Neural crest cell (in vitro differentiated cells): ENCODE data around the gene LYL1. TPM values are rescaled to one million over a fixed set of nuclear protein-coding genes. Genes with fewer than 3 reads are reported as not detected.
A peak's percentile ranks its signal among the peaks of the same experiment; 100 is the strongest.

Source experiments
- DNase-seq: peaks from one replicate; pipeline ENCODE4 v3.0.0; 2021; ENCODE audit warnings: low read depth, mixed read lengths, low spot score
- H3K27ac Mint-ChIP-seq: one replicate; pipeline ENCODE4 v1.8.0; 2021; ENCODE audit warnings: mild to moderate bottlenecking, mixed read lengths; ENCODE audit not compliant: unreplicated experiment
- H3K27me3 Mint-ChIP-seq: 2 replicates; pipeline ENCODE4 v1.8.0; 2021; ENCODE audit warnings: low read depth, mild to moderate bottlenecking, mixed read lengths
- H3K36me3 Mint-ChIP-seq: 2 replicates; pipeline ENCODE4 v1.8.0; 2021; ENCODE audit warnings: low read depth, mild to moderate bottlenecking, mixed read lengths
- H3K4me1 Mint-ChIP-seq: 2 replicates; pipeline ENCODE4 v1.8.0; 2021; ENCODE audit warnings: mixed read lengths
- H3K4me3 Mint-ChIP-seq: one replicate; pipeline ENCODE4 v1.8.0; 2021; ENCODE audit warnings: mild to moderate bottlenecking, mixed read lengths
- H3K9me3 Mint-ChIP-seq: 2 replicates; pipeline ENCODE4 v1.8.0; 2021; ENCODE audit warnings: mixed read lengths
- CTCF ChIP-seq: fragments of 200-600 bp; sonication (generic); conservative IDR thresholded peaks from 2 replicates; pipeline ENCODE4 v1.5.0; 2021; ENCODE audit warnings: antibody characterized with exemption, mild to moderate bottlenecking
- total RNA-seq: library from RNA; stranded (reverse); gene quantifications from 2 replicates; pipeline ENCODE4 v1.2.1, GENCODE V29; 2021

LYL1 gene
- total RNA-seq, 1 donor from 2014 or later: 0.30 TPM

GRCh38 chr19:13090511-13091231, 12.0 kb downstream of the LYL1 start:
- Mint-ChIP-seq H3K27me3 (peaks cover 89% of the 10 kb centered on the region), H3K27ac (no peak overlapping the region)

GRCh38 chr19:13089857-13090507, 12.7 kb downstream of the LYL1 start:
- H3K36me3 Mint-ChIP-seq: no peaks in the 10 kb centered on the region
- H3K27me3 Mint-ChIP-seq: peaks cover 91% of the 10 kb centered on the region
- no peaks in the 10 kb centered on the region for H3K9me3 Mint-ChIP-seq
- no peak for DNase-seq
- no peak overlapping the region for H3K4me3 Mint-ChIP-seq
- peaks cover 12% of the 10 kb centered on the region for H3K4me1 Mint-ChIP-seq
- no peak for TF ChIP-seq CTCF
- no peak overlapping the region for H3K27ac Mint-ChIP-seq

More at GRCh38 chr19:13090511-13091231, 12.0 kb downstream of the LYL1 start:
- no peak for DNase-seq
- no peak for TF ChIP-seq CTCF
- no peaks in the 10 kb centered on the region for H3K9me3 Mint-ChIP-seq
- peaks cover 13% of the 10 kb centered on the region for H3K4me1 Mint-ChIP-seq
- no peak overlapping the region for H3K4me3 Mint-ChIP-seq
- H3K36me3 Mint-ChIP-seq: no peaks in the 10 kb centered on the region

- H3K27me3 Mint-ChIP-seq: peaks cover 90% of the 10 kb centered on the region
- H3K27ac Mint-ChIP-seq: no peak overlapping the region
- DNase-seq: no peak
- no peaks in the 10 kb centered on the region for H3K9me3 Mint-ChIP-seq
- TF ChIP-seq CTCF: peak; percentile 48
- peaks cover 8% of the 10 kb centered on the region for H3K4me1 Mint-ChIP-seq
- no peaks in the 10 kb centered on the region for H3K36me3 Mint-ChIP-seq
- H3K4me3 Mint-ChIP-seq: no peak overlapping the region
Measured at GRCh38 chr19:13089139-13089856, 13.4 kb downstream of the LYL1 start.

GRCh38 chr19:13087795-13088537, 14.7 kb downstream of the LYL1 start:
- no peak overlapping the region for H3K27ac Mint-ChIP-seq
- H3K27me3 Mint-ChIP-seq: peaks cover 90% of the 10 kb centered on the region
- H3K4me1 Mint-ChIP-seq: peaks cover 10% of the 10 kb centered on the region
- no peak for TF ChIP-seq CTCF
- no peaks in the 10 kb centered on the region for H3K36me3 Mint-ChIP-seq
- no peak overlapping the region for H3K4me3 Mint-ChIP-seq
- DNase-seq: no peak
- no peaks in the 10 kb centered on the region for H3K9me3 Mint-ChIP-seq

GRCh38 chr19:13087295-13087694, 15.4 kb downstream of the LYL1 start:
- Mint-ChIP-seq H3K27ac (no peak overlapping the region), H3K27me3 (peaks cover 92% of the 10 kb centered on the region), H3K4me3 (no peak overlapping the region), H3K9me3 (no peaks in the 10 kb centered on the region), H3K36me3 (no peaks in the 10 kb centered on the region), H3K4me1 (peaks cover 12% of the 10 kb centered on the region)
- DNase-seq: no peak
- TF ChIP-seq CTCF: no peak
